ENCODE results near the gene PLEKHJ1. TPM values are rescaled to one million over a fixed set of nuclear protein-coding genes. Genes with fewer than 3 reads are reported as not detected.

PLEKHJ1 gene
- total and polyA plus RNA-seq, 4 donors: 22.2 to 44.5 (median 37.0) TPM

DNA sequence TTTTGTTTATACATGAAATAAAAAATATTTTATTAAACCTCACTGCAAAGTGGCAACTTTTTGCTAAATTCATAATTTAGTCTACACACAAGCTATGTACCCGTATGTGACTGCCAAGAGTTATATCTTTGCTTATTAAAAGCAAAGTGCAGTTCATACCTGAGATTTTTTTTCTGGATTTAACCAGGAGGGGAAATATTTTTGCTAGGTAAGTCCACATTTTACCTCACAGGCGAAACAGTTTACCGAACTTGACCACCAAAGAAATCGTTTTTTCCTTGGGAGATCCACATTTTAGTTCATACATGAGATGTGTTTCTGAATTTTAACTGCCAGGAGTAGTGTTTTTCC, 32.3 kb upstream of the PLEKHJ1 start:
- H3K27me3 ChIP-seq (ENCODE audit: control insufficient read depth in 4 of 4, insufficient read depth in 4 of 4, low read length in 3 of 4): no peaks in the 10 kb centered on the region
- no peaks in the 10 kb centered on the region for H3K9me3 ChIP-seq (ENCODE audit: control insufficient read depth in 4 of 4, low read length in 3 of 4)
- peaks cover 10 to 40% (median 31%) of the 10 kb centered on the region in 4 donors for H3K4me1 ChIP-seq (ENCODE audit: control insufficient read depth in 4 of 4, insufficient read depth in 4 of 4, low read length in 3 of 4)
- 42% methylated on average over 4 of the region's 4 CpGs for WGBS
- no peak for DNase-seq (ENCODE audit: low spot score)
- peaks cover 4 to 9% (median 7%) of the 10 kb centered on the region in 4 donors for H3K36me3 ChIP-seq (ENCODE audit: control insufficient read depth in 4 of 4, insufficient read depth in 3 of 4, low read depth in 1 of 4, low read length in 3 of 4)
- no peak for TF ChIP-seq JUND (IDR thresholded peaks at IDR 0.05)
- TF ChIP-seq YY1 (IDR thresholded peaks at IDR 0.05): peak; percentile 31
- H3K27ac ChIP-seq (ENCODE audit: low read depth in 1 of 2, low read length in 2 of 2): peak overlapping the region; percentile 66 to 78
- H3K9ac ChIP-seq (ENCODE audit: low read depth in 1 of 2, low read length in 2 of 2): peak overlapping the region; percentile 36 to 88
- peak overlapping the region in 2 of 3 donors; percentile 72 to 74 for H3K4me3 ChIP-seq (ENCODE audit: low read depth in 1 of 3, low read length in 3 of 3)

DNA sequence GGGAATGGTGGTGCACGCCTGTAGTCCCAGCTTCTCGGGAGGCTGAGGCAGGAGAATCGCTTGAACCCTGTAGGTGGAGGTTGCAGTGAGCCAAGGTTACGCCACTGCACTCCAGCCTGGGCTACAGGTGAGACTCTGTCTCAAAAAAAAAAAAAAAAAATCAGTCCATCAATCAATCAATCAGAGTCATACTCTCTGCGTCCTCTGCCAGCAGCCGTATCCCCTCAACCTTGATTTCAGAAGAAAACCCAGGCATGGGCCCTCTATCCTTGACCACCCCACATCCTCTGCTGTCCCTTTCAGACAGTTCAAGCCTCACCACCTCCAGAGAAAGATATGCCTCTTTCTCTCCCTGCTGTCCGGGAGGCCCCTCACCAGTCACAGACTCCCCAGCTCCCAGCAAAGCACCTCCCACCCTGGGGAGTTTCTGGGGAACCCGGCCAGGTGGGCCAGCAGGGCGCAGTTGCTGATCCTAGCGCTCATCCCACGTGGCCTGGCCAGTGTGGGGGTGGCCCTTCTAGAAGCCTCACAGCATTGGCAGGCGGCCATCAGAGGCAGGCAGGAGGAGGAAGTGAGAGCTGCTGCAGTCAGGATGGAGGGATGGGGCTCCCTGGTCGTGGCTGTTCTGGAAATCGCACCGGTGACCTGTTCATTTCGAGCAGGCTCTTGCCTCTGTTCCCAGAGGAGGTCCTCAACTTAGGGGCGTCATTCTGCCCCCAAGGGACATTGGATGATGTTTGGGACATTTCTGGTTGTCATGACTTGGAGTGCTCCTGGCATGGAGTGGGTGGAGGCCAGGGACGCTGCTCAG, 30.3 kb upstream of the PLEKHJ1 start:
- Histone ChIP-seq H3K27ac (ENCODE audit: low read depth in 1 of 2, low read length in 2 of 2) (peak overlapping the region; percentile 48 to 62), H3K27me3 (ENCODE audit: control insufficient read depth in 4 of 4, insufficient read depth in 4 of 4, low read length in 3 of 4) (no peaks in the 10 kb centered on the region), H3K9me3 (ENCODE audit: control insufficient read depth in 4 of 4, low read length in 3 of 4) (no peaks in the 10 kb centered on the region), H3K36me3 (ENCODE audit: control insufficient read depth in 4 of 4, insufficient read depth in 3 of 4, low read depth in 1 of 4, low read length in 3 of 4) (no peaks in the 10 kb centered on the region), H3K4me1 (ENCODE audit: control insufficient read depth in 4 of 4, insufficient read depth in 4 of 4, low read length in 3 of 4) (peaks cover 3 to 20% (median 13%) of the 10 kb centered on the region in 4 donors), H3K9ac (ENCODE audit: low read depth in 1 of 2, low read length in 2 of 2) (peak overlapping the region in 1 of 2 donors; percentile 51), H3K4me3 (ENCODE audit: low read depth in 1 of 3, low read length in 3 of 3) (no peak overlapping the region)
- DNase-seq (ENCODE audit: low spot score): peak; percentile 82
- 53% methylated on average over 18 of the region's 18 CpGs for WGBS
- TF ChIP-seq EGR1 (IDR thresholded peaks at IDR 0.05; ENCODE audit: low read depth in 2 of 2) (peak in 1 of 2 donors; percentile 69), RXRA (IDR thresholded peaks at IDR 0.05) (no peak)
- TF ChIP-seq, protein P1, sequence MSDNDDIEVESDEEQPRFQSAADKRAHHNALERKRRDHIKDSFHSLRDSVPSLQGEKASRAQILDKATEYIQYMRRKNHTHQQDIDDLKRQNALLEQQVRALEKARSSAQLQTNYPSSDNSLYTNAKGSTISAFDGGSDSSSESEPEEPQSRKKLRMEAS (IDR thresholded peaks at IDR 0.05): peak; percentile 33

DNA sequence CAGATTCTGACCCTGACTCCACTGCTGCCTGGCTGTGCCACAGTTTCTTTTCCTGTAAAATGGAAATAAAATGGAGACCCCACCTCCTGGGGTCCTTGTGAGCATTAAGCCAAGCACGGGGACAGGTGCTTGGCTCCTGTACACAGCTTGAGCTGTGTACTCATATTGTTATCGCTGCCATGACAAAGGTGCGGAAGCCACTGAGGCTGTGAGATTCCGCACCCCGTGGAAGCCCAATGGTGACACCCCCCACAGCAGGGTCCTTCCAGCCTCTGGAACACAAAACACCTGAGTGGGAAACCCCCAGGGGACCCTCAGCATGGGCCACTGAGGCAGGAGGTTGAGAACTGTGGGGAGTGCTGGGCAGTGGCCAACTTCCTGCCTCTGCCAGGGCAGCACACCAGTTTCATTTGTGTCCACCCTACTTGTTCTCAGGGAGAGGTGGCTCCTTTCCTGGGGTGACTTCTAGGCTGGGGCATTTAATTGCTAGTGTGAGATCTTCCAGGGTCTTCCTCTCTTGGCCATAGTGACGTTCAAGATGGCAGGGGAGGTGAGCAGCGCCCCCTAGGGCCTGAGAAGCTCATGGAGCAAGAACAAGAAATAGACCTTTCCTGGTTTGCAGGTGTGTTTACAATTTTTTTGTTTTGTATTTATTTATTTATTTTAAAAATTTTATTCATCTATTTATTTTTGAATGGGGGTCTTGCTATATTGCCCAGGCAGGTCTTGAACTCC, 25.5 kb upstream of the PLEKHJ1 start:
- Histone ChIP-seq H3K36me3 (ENCODE audit: control insufficient read depth in 4 of 4, insufficient read depth in 3 of 4, low read depth in 1 of 4, low read length in 3 of 4) (no peaks in the 10 kb centered on the region), H3K4me1 (ENCODE audit: control insufficient read depth in 4 of 4, insufficient read depth in 4 of 4, low read length in 3 of 4) (peaks cover 0 to 4% (median 4%) of the 10 kb centered on the region in 4 donors), H3K27me3 (ENCODE audit: control insufficient read depth in 4 of 4, insufficient read depth in 4 of 4, low read length in 3 of 4) (no peaks in the 10 kb centered on the region), H3K9me3 (ENCODE audit: control insufficient read depth in 4 of 4, low read length in 3 of 4) (no peaks in the 10 kb centered on the region), H3K4me3 (ENCODE audit: low read depth in 1 of 3, low read length in 3 of 3) (no peak overlapping the region), H3K27ac (ENCODE audit: low read depth in 1 of 2, low read length in 2 of 2) (no peak overlapping the region), H3K9ac (ENCODE audit: low read depth in 1 of 2, low read length in 2 of 2) (no peak overlapping the region)
- peak; percentile 62 for DNase-seq (ENCODE audit: low spot score)
- TF ChIP-seq RAD21 (IDR thresholded peaks at IDR 0.05) (peak; percentile 30 to 53), GABPA (IDR thresholded peaks at IDR 0.05 in 1 of 2, conservative IDR thresholded peaks at IDR 0.05 in 1 of 2) (no peak)
- TF ChIP-seq, protein P2, sequence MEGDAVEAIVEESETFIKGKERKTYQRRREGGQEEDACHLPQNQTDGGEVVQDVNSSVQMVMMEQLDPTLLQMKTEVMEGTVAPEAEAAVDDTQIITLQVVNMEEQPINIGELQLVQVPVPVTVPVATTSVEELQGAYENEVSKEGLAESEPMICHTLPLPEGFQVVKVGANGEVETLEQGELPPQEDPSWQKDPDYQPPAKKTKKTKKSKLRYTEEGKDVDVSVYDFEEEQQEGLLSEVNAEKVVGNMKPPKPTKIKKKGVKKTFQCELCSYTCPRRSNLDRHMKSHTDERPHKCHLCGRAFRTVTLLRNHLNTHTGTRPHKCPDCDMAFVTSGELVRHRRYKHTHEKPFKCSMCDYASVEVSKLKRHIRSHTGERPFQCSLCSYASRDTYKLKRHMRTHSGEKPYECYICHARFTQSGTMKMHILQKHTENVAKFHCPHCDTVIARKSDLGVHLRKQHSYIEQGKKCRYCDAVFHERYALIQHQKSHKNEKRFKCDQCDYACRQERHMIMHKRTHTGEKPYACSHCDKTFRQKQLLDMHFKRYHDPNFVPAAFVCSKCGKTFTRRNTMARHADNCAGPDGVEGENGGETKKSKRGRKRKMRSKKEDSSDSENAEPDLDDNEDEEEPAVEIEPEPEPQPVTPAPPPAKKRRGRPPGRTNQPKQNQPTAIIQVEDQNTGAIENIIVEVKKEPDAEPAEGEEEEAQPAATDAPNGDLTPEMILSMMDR (IDR thresholded peaks at IDR 0.05; ENCODE audit: low read depth, low read length, missing input control): peak; percentile 37
- 73% methylated on average over 7 of the region's 7 CpGs for WGBS

DNA sequence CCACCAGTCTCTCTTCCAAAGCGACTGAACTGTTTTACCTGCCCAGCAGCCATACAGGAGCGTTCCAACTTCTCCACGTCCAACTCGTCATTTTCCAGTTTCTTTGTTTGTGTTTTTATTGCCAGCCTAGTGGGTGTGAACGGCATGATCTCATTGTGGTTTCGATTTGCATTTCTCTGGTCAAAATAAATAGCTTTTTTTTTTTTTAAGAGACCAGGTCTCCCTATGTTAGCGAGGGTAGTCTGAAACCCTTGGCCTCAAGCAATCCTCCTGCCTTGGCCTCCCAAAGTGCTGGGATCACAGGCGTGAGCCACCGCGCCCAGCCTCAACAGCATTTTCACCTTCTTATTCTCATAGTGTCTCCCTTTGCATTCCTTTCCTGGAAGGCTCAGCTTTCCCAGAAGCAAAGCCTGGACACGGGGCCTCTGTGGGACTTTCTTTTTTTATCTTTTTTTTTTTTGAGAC, 24.2 kb upstream of the PLEKHJ1 start:
- Histone ChIP-seq H3K27ac (ENCODE audit: low read depth in 1 of 2, low read length in 2 of 2) (no peak overlapping the region), H3K4me3 (ENCODE audit: low read depth in 1 of 3, low read length in 3 of 3) (no peak overlapping the region), H3K9me3 (ENCODE audit: control insufficient read depth in 4 of 4, low read length in 3 of 4) (no peaks in the 10 kb centered on the region), H3K4me1 (ENCODE audit: control insufficient read depth in 4 of 4, insufficient read depth in 4 of 4, low read length in 3 of 4) (no peaks in the 10 kb centered on the region), H3K9ac (ENCODE audit: low read depth in 1 of 2, low read length in 2 of 2) (no peak overlapping the region), H3K36me3 (ENCODE audit: control insufficient read depth in 4 of 4, insufficient read depth in 3 of 4, low read depth in 1 of 4, low read length in 3 of 4) (no peaks in the 10 kb centered on the region), H3K27me3 (ENCODE audit: control insufficient read depth in 4 of 4, insufficient read depth in 4 of 4, low read length in 3 of 4) (no peaks in the 10 kb centered on the region)
- TF ChIP-seq FOXA1 (IDR thresholded peaks at IDR 0.05) (no peak), FOXA2 (IDR thresholded peaks at IDR 0.05) (no peak)
- 78% methylated on average over 11 of the region's 11 CpGs for WGBS
- DNase-seq (ENCODE audit: low spot score): no peak
